Uterus (tissue), 4 donors: Measurements from ENCODE around the gene SRPX. TPM values are rescaled to one million over a fixed set of nuclear protein-coding genes. Genes with fewer than 3 reads are reported as not detected.

Experiments used
- DNase-seq, 2 donors: peaks; one replicate each; pipeline ENCODE4 v3.0.0-alpha.2; 2019 to 2020
- H3K27ac ChIP-seq, 2 donors: fragments of 200-600 bp; sonication (generic); 1 replicate in 1 of 2; 2 replicates in 1 of 2; pipeline ENCODE4 v1.5.1; 2016 to 2018
- H3K27me3 ChIP-seq, 2 donors: fragments of 200-600 bp; sonication (generic); one replicate each; pipeline ENCODE4 v1.5.1; 2018 to 2019; ENCODE audit warnings: control low read depth in 1 of 2
- H3K36me3 ChIP-seq, 2 donors: fragments of 200-600 bp; sonication (generic); one replicate each; pipeline ENCODE4 v1.5.1; 2019; ENCODE audit warnings: control low read depth in 1 of 2
- H3K4me1 ChIP-seq, 2 donors: fragments of 200-600 bp; sonication (generic); one replicate each; pipeline ENCODE4 v1.5.1; 2018 to 2019; ENCODE audit warnings: control low read depth in 1 of 2
- H3K4me3 ChIP-seq, 2 donors: fragments of 200-600 bp; sonication (generic); 1 replicate in 1 of 2; 2 replicates in 1 of 2; pipeline ENCODE4 v1.5.1; 2018 to 2019; ENCODE audit warnings: mild to moderate bottlenecking in 1 of 2
- H3K9me3 ChIP-seq, 2 donors: fragments of 200-600 bp; sonication (generic); one replicate each; pipeline ENCODE4 v1.5.1; 2019; ENCODE audit warnings: control low read depth in 1 of 2
- POLR2A ChIP-seq, 2 donors: fragments of 450-650 bp; IDR thresholded peaks; one replicate each; pipeline ENCODE4 v1.6.1; 2016; ENCODE audit warnings: antibody characterized with exemption in 2 of 2, mild to moderate bottlenecking in 1 of 2, moderate library complexity in 1 of 2
- intact Hi-C: fragments of 100-400 bp; cut with DNase I; formaldehyde crosslinking; loops from one replicate; pipeline ENCODE4 v1.15.1; 2023; ENCODE audit warnings: low total_unique reads
- total RNA-seq, 4 donors: library from RNA; depleted of rRNA in 3 of 4; stranded (reverse); fragments of >200 nt in 3 of 4; gene quantifications; one replicate each; pipeline versions ENCODE4 v1.1.0 to v1.2.4, GENCODE V29; 2014 to 2023
- TF ChIP-seq, protein P1 (sequence below), 4 experiments: fragments of 200-600 bp in 2 of 4; fragments of 450-650 bp in 2 of 4; sonication (generic) in 2 of 4; IDR thresholded peaks; one replicate each; pipeline ENCODE4 v1.5.1; 2016 to 2019; ENCODE audit warnings: antibody characterized with exemption in 4 of 4, mild to moderate bottlenecking in 2 of 4, moderate library complexity in 1 of 4
- donor health status: DM: yes; HTN: yes; CAD: no.

SRPX gene
- total RNA-seq, 4 donors from 2014 or later = 62.7 to 141 (median 99.5) TPM

DNA sequence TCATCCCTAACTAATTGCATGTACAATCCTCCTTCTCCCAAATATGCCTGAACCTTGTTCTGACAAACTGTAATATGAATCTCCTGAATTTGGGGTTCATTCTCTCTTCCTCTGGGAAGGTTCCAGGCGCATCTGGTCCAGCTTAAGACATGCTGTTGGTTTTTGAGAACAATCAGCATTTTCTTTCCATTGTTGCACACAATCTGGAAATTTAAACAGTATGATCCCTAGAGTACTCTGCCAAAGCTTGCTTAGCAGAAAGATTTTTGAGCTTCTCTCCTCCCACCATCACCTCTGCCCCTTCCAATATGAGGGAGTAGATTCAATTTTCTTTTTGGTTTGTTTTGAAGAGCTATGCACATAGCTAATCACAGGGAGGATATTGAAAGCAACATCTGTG is 50.1 kb downstream of the SRPX start:
- H3K27me3 ChIP-seq = no peaks in the 10 kb centered on the region

DNA sequence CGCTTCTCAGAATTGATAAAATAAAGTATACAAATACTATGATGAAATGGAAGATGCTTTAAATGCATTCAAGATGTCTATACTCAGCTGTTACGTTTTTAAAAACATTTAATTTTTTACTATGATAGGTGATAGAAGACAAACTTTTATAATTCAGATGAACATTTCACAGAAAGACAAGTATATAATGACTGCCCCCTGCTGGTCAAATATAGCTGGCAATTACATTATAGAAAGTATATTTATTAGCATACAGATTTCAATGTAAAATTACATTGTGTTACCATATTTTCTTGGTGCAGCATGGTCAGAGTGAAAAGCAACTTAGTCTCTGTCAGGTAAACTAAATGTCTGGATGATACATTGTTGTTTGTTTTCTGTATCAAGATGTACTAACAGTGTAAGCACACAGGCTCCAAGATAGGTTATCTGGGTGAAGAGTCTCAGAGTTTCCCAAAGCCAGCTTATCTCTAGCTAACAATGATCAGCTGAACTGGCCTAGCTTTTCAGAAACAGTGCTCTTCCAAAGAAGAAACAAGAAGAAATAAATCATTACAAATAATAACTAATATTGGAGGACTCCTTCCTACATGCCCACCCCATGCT is 54.1 kb downstream of the SRPX start:
- Histone ChIP-seq H3K27me3 (no peaks in the 10 kb centered on the region), H3K4me3 (no peak overlapping the region), H3K4me1 (no peaks in the 10 kb centered on the region), H3K9me3 (no peaks in the 10 kb centered on the region), H3K36me3 (no peaks in the 10 kb centered on the region), H3K27ac (no peak overlapping the region)
- TF ChIP-seq, protein P1, sequence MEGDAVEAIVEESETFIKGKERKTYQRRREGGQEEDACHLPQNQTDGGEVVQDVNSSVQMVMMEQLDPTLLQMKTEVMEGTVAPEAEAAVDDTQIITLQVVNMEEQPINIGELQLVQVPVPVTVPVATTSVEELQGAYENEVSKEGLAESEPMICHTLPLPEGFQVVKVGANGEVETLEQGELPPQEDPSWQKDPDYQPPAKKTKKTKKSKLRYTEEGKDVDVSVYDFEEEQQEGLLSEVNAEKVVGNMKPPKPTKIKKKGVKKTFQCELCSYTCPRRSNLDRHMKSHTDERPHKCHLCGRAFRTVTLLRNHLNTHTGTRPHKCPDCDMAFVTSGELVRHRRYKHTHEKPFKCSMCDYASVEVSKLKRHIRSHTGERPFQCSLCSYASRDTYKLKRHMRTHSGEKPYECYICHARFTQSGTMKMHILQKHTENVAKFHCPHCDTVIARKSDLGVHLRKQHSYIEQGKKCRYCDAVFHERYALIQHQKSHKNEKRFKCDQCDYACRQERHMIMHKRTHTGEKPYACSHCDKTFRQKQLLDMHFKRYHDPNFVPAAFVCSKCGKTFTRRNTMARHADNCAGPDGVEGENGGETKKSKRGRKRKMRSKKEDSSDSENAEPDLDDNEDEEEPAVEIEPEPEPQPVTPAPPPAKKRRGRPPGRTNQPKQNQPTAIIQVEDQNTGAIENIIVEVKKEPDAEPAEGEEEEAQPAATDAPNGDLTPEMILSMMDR (IDR thresholded peaks at IDR 0.05) = peak; percentile 21 to 48 (median 44)
- no peak for TF ChIP-seq POLR2A (IDR thresholded peaks at IDR 0.05)
- no peak for DNase-seq
- intact Hi-C loops = no loop called here

More for the DNA sequence above, 50.1 kb downstream of the SRPX start:
- TF ChIP-seq, protein P1 (IDR thresholded peaks at IDR 0.05) = no peak
- no peak for TF ChIP-seq POLR2A (IDR thresholded peaks at IDR 0.05)
- no peak overlapping the region for H3K4me3 ChIP-seq
- no peaks in the 10 kb centered on the region for H3K9me3 ChIP-seq
- no peak overlapping the region for H3K27ac ChIP-seq
- H3K36me3 ChIP-seq = no peaks in the 10 kb centered on the region
- H3K4me1 ChIP-seq = no peaks in the 10 kb centered on the region
- intact Hi-C loops = no loop called here
- DNase-seq = no peak

DNA sequence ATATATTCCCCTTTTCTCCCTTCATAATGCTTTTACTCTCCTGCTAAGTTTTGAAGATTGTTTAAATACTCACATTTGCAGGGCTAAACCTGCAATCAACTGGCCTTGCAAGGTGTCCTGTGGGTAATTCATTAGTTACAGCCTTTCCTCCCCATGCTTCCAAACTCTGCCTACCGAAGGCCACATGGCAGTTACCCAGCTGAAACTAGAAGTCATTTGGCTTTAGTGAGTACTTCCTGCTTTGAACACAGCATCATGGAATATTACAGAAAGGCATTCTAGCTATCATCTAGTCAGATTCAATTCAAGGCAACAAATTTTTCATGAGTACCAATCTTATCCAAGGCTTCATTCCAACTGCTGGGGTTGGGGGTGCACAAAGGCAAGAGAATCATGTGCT is 55.6 kb downstream of the SRPX start:
- intact Hi-C loops = no loop called here
- H3K4me3 ChIP-seq = no peak overlapping the region
- no peak overlapping the region for H3K27ac ChIP-seq
- no peaks in the 10 kb centered on the region for H3K36me3 ChIP-seq
- no peaks in the 10 kb centered on the region for H3K27me3 ChIP-seq
- TF ChIP-seq, protein P1 (IDR thresholded peaks at IDR 0.05) = no peak
- no peak for TF ChIP-seq POLR2A (IDR thresholded peaks at IDR 0.05)
- no peaks in the 10 kb centered on the region for H3K4me1 ChIP-seq
- no peaks in the 10 kb centered on the region for H3K9me3 ChIP-seq
- DNase-seq = no peak

DNA sequence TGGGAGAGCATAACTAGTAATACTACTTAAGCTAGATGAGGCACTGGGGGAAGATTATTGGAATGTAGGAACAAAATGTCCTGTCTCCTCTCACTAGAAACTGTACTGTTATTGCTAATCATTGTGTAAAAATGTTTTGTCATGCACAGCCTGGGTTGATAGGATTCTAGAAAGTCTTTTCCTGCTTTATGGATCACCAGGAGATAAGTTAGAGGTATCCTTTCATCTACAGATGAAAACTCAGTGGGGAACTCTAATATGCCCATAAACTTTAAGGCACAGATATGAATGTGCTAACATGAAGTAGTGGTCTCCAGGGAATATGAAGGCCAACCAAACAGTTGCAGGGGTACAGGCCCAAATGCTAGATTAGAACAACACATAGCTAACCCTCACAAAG is 57.5 kb downstream of the SRPX start:
- no peak for DNase-seq
- no peaks in the 10 kb centered on the region for H3K4me1 ChIP-seq
- no peaks in the 10 kb centered on the region for H3K36me3 ChIP-seq
- H3K27ac ChIP-seq = no peak overlapping the region
- TF ChIP-seq, protein P1 (IDR thresholded peaks at IDR 0.05) = no peak
- TF ChIP-seq POLR2A (IDR thresholded peaks at IDR 0.05) = no peak
- no peak overlapping the region for H3K4me3 ChIP-seq
- no peaks in the 10 kb centered on the region for H3K9me3 ChIP-seq
- intact Hi-C loops = no loop called here
- H3K27me3 ChIP-seq = no peaks in the 10 kb centered on the region

DNA sequence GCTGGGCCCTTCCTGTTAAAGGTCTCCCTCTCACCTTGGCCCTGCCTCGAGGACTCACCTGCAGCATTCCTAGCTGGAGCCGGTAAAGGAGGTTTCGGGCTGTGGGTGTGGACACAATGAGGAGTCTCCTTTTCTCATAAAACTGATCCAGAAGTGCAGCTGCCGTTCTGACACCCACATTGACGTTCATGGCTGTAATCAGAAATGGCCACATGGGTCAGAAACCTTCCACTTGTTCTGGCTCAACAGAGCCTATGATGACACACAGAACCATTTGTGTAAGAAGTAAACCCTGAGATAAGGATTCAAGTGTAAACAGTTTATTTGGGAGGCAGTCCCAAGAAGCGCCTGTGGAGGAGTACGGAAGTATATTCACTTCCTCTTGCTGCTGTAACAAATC is 63.8 kb downstream of the SRPX start:
- Histone ChIP-seq H3K4me1 (no peaks in the 10 kb centered on the region), H3K27me3 (no peaks in the 10 kb centered on the region), H3K27ac (no peak overlapping the region), H3K9me3 (no peaks in the 10 kb centered on the region), H3K36me3 (no peaks in the 10 kb centered on the region), H3K4me3 (no peak overlapping the region)
- DNase-seq = no peak
- intact Hi-C loops = no loop called here
- no peak for TF ChIP-seq POLR2A (IDR thresholded peaks at IDR 0.05)
- TF ChIP-seq, protein P1 (IDR thresholded peaks at IDR 0.05) = no peak
